Type B pancreatic cell (in vitro differentiated cells): ENCODE data around the gene GAS2L1. TPM values are rescaled to one million over a fixed set of nuclear protein-coding genes. Genes with fewer than 3 reads are reported as not detected.

Experiments used
- DNase-seq: peaks from one replicate; pipeline ENCODE4 v3.0.0; 2021; ENCODE audit warnings: mixed read lengths; ENCODE audit not compliant: unreplicated experiment; ENCODE audit errors: extremely low spot score
- H3K27ac Mint-ChIP-seq: 2 replicates; pipeline ENCODE4 v1.8.0; 2021; ENCODE audit warnings: mild to moderate bottlenecking, mixed read lengths
- H3K27me3 Mint-ChIP-seq: 2 replicates; pipeline ENCODE4 v1.8.0; 2021; ENCODE audit warnings: mixed read lengths
- H3K36me3 Mint-ChIP-seq: 2 replicates; pipeline ENCODE4 v1.8.0; 2021; ENCODE audit warnings: mixed read lengths
- H3K4me1 Mint-ChIP-seq: one replicate; pipeline ENCODE4 v1.8.0; 2021; ENCODE audit warnings: mixed read lengths; ENCODE audit not compliant: unreplicated experiment
- H3K4me3 Mint-ChIP-seq: 2 replicates; pipeline ENCODE4 v1.8.0; 2021; ENCODE audit warnings: mild to moderate bottlenecking, mixed read lengths
- H3K9me3 Mint-ChIP-seq: 2 replicates; pipeline ENCODE4 v1.8.0; 2021; ENCODE audit warnings: mixed read lengths
- CTCF ChIP-seq: fragments of 200-600 bp; sonication (generic); conservative IDR thresholded peaks from 2 replicates; pipeline ENCODE4 v1.5.0; 2021; ENCODE audit warnings: antibody characterized with exemption, mild to moderate bottlenecking
- microRNA-seq: library from miRNA; unstranded; fragments of <30 nt; microRNA quantifications from one replicate; pipeline ENCODE4, GENCODE V29; 2020
- total RNA-seq: library from RNA; stranded (reverse); gene quantifications from 2 replicates; pipeline ENCODE4 v1.2.1, GENCODE V29; 2021; ENCODE audit warnings: low replicate concordance

The GAS2L1 gene
- total RNA-seq, 1 donor from 2014 or later = 13.5 TPM

DNA sequence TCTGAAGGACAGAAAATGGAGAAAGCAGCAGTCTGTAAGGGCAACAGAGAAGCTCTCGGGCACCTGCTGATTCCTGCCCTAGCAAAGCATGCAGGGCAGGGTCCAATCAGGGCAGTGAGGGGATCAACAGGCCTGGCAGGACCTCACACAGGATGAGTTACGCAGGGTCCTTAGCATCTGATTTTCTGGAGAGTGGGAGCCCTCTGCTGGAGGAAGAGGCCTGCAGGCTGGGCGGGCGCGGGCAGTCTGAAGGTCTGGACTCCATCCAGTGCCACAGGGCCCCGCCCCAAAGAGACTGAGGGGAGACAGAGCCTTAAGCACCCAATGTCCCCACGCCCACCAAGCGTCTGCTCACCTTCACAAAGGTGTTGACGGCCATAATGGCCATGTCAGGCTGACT, 53.0 kb downstream of the GAS2L1 start:
- H3K4me1 Mint-ChIP-seq = peaks cover 9% of the 10 kb centered on the region
- no peak overlapping the region for H3K4me3 Mint-ChIP-seq
- H3K27me3 Mint-ChIP-seq = no peaks in the 10 kb centered on the region
- peaks cover 16% of the 10 kb centered on the region for H3K36me3 Mint-ChIP-seq
- H3K9me3 Mint-ChIP-seq = no peaks in the 10 kb centered on the region
- no peak for DNase-seq
- H3K27ac Mint-ChIP-seq = no peak overlapping the region
- peak; percentile 76 for TF ChIP-seq CTCF

Small RNAs within 50 kb of the gene (microRNA-seq; reads per million reads assigned to microRNA genes)
- gene MIR3653 = 5.5 reads per million, percentile 21 among the genes with 10 or more reads in this experiment

Other genes starting within 250 kb of the GAS2L1 start
- 0.63 TPM in 1 of 2 replicates, not detected in the other for gene C22orf31, start 244.8 kb upstream of the GAS2L1 start, total RNA-seq
- gene KREMEN1, start 233.6 kb upstream of the GAS2L1 start, total RNA-seq = 26.2 and 29.1 TPM in 2 replicates
- 4.2 and 11.4 TPM in 2 replicates for gene EMID1, start 100.8 kb upstream of the GAS2L1 start, total RNA-seq
- 33.9 and 59.2 TPM in 2 replicates for gene RHBDD3, start 38.7 kb upstream of the GAS2L1 start, total RNA-seq
- 244 and 347 TPM in 2 replicates for gene EWSR1, start 38.4 kb upstream of the GAS2L1 start, total RNA-seq
- gene RASL10A, start 9.0 kb downstream of the GAS2L1 start, total RNA-seq = 0.62 and 1.5 TPM in 2 replicates
- gene AP1B1, start 81.9 kb downstream of the GAS2L1 start, total RNA-seq = 60.9 and 73.3 TPM in 2 replicates
- gene RFPL1, start 131.9 kb downstream of the GAS2L1 start, total RNA-seq = not detected in 2 replicates
- gene NEFH, start 173.6 kb downstream of the GAS2L1 start, total RNA-seq = 1.3 and 2.9 TPM in 2 replicates
- 36.6 and 53.5 TPM in 2 replicates for gene THOC5, start 247.1 kb downstream of the GAS2L1 start, total RNA-seq